Chondrocyte (in vitro differentiated cells): ENCODE results near the gene ZNF2. TPM values are rescaled to one million over a fixed set of nuclear protein-coding genes. Genes with fewer than 3 reads are reported as not detected.
A peak's percentile ranks its signal among the peaks of the same experiment; 100 is the strongest.

Experiments
- DNase-seq: peaks from one replicate; pipeline ENCODE4 v3.0.0; 2021; ENCODE audit warnings: mixed read lengths, low spot score
- H3K27ac Mint-ChIP-seq: one replicate; pipeline ENCODE4 v1.8.0; 2021; ENCODE audit warnings: mild to moderate bottlenecking, moderate library complexity, mixed read lengths; ENCODE audit not compliant: unreplicated experiment
- H3K27me3 Mint-ChIP-seq: 2 replicates; pipeline ENCODE4 v1.8.0; 2021; ENCODE audit warnings: low read depth, mixed read lengths
- H3K36me3 Mint-ChIP-seq: 2 replicates; pipeline ENCODE4 v1.8.0; 2021; ENCODE audit warnings: low read depth, mixed read lengths
- H3K4me1 Mint-ChIP-seq: 2 replicates; pipeline ENCODE4 v1.8.0; 2021; ENCODE audit warnings: low read depth, mild to moderate bottlenecking, mixed read lengths
- H3K4me3 Mint-ChIP-seq: one replicate; pipeline ENCODE4 v1.8.0; 2021; ENCODE audit warnings: mild to moderate bottlenecking, moderate library complexity, mixed read lengths; ENCODE audit not compliant: unreplicated experiment
- H3K9me3 Mint-ChIP-seq: 2 replicates; pipeline ENCODE4 v1.8.0; 2021; ENCODE audit warnings: low read depth, mixed read lengths
- CTCF ChIP-seq: fragments of 200-600 bp; sonication (generic); IDR thresholded peaks from 2 replicates; pipeline ENCODE4 v1.5.0; 2021; ENCODE audit warnings: antibody characterized with exemption, mild to moderate bottlenecking, moderate library complexity
- total RNA-seq: library from RNA; stranded (reverse); gene quantifications from 3 replicates; pipeline ENCODE4 v1.2.1, GENCODE V29; 2021

The ZNF2 gene
- total RNA-seq, 1 donor from 2014 or later: 5.0 TPM

- no peak for TF ChIP-seq CTCF
- peaks cover 32% of the 10 kb centered on the region for H3K4me1 Mint-ChIP-seq
- no peaks in the 10 kb centered on the region for H3K27me3 Mint-ChIP-seq
- no peak for DNase-seq
- H3K4me3 Mint-ChIP-seq: peak overlapping the region; percentile 99
- no peaks in the 10 kb centered on the region for H3K9me3 Mint-ChIP-seq
- H3K27ac Mint-ChIP-seq: peak overlapping the region; percentile 98
- no peaks in the 10 kb centered on the region for H3K36me3 Mint-ChIP-seq
Observed at GRCh38 chr2:95165030-95165370, 609 bp upstream of the ZNF2 start.

DNA sequence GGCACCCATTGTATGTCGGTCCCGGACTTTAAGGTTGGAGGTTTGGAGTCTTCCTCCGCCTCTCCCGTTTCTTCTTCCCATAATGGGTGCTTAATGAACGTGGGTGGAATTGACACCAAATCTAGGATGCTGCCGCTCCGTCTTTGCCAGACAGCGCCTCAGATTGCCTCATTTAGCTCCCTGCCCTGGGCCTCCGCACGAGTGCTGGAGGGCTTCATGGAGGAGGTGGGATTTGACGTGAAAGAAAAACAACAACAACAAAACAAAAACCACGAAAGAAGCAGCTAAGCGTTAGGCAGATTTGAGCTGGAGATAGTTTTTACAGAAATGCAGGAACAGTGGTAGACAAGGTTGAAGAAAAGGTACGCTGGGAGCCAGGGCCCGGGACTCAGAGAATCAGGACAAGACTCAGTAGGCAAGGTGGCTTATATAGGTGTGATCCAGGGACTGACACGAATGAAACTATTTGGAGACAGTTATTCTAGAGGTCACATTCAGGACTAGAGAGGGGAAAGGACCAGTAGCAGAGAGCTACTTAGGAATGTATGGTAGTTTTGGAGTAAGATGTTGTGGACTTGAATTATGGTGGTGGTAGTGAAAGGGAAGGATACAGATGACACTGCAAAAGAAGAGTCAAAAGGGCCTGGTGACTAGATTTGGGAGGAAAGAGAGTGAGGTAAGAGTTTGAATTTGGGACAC lies 605 bp downstream of the ZNF2 start:
- Mint-ChIP-seq H3K9me3 (no peaks in the 10 kb centered on the region), H3K36me3 (no peaks in the 10 kb centered on the region), H3K4me3 (peak overlapping the region; percentile 99), H3K27me3 (no peaks in the 10 kb centered on the region), H3K27ac (peak overlapping the region; percentile 98), H3K4me1 (peaks cover 32% of the 10 kb centered on the region)
- DNase-seq: no peak
- TF ChIP-seq CTCF: no peak

- Mint-ChIP-seq H3K27ac (peak overlapping the region; percentile 52), H3K4me3 (no peak overlapping the region), H3K36me3 (peaks cover under 1% of the 10 kb centered on the region), H3K9me3 (no peaks in the 10 kb centered on the region), H3K27me3 (no peaks in the 10 kb centered on the region), H3K4me1 (peaks cover 14% of the 10 kb centered on the region)
- DNase-seq: no peak
- no peak for TF ChIP-seq CTCF
Observed at GRCh38 chr2:95171902-95172301, 6.3 kb downstream of the ZNF2 start.

DNA sequence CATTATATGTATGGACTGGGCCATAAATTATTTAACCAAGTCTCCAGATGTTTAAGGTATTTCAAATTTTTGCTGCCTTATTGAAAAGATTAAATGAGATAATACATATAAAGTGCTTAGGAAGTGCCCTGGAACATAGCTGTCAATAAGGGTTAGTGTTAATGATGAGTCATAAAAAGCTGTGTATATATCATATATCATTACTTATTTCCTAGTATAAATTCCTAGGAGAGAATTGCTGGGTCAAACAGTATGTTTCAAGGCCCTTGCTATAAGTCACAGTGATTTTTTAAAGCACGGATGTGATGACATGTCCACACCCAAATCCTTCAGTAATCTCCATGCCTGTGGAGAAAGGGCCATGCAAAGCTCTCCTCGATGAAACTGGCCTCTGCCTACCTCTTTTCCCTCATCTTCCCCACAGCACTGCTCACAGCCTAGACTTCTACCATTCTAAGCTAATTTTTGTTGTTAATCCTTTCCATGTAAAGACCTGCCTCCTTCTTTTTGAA lies 8.5 kb downstream of the ZNF2 start:
- Mint-ChIP-seq H3K27ac (no peak overlapping the region), H3K4me3 (no peak overlapping the region)

DNA sequence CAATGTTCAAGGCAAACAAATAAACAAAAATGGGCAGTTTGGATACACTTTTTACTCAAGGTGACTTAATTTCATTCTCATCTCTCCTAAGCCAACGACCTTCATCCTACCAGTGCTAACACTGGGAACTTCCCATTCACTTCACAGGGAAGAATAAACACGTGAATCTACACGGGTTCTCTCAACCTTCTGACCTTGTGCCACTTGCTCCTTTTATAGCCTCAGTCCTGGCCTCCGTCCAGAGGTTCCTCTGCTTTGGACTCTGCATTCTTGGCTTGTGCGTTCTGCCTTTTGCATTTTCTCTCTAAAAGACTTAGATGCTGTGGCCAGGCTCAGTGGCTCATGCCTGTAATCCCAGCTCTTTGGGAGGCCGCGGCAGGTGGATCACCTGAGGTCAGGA lies 13.8 kb downstream of the ZNF2 start:
- Mint-ChIP-seq H3K4me3 (no peak overlapping the region), H3K27ac (no peak overlapping the region), H3K27me3 (no peaks in the 10 kb centered on the region)

More for the DNA sequence above, 8.5 kb downstream of the ZNF2 start:
- Mint-ChIP-seq H3K27me3 (no peaks in the 10 kb centered on the region), H3K9me3 (no peaks in the 10 kb centered on the region), H3K36me3 (peaks cover 10% of the 10 kb centered on the region), H3K4me1 (peaks cover 11% of the 10 kb centered on the region)
- no peak for TF ChIP-seq CTCF
- no peak for DNase-seq

More for the DNA sequence above, 13.8 kb downstream of the ZNF2 start:
- Mint-ChIP-seq H3K4me1 (no peaks in the 10 kb centered on the region), H3K9me3 (peaks cover 16% of the 10 kb centered on the region), H3K36me3 (peaks cover 51% of the 10 kb centered on the region)
- no peak for TF ChIP-seq CTCF
- DNase-seq: no peak
